HG03520 (cell line): Measurements from ENCODE around the gene ATXN1.

Experiments
- ATAC-seq: cut with Tn5 transposase; IDR thresholded peaks from one replicate; pipeline ENCODE4 v1.9.1; 2021; ENCODE audit warnings: mild to moderate bottlenecking, moderate library complexity; ENCODE audit not compliant: unreplicated experiment

ATXN1 gene

GRCh38 chr6:16488813-16489212 lies 272.4 kb downstream of the ATXN1 start:
- no peak for ATAC-seq

GRCh38 chr6:16487996-16488674 lies 273.1 kb downstream of the ATXN1 start:
- ATAC-seq = no peak

- ATAC-seq = no peak
Observed at GRCh38 chr6:16486661-16487060, 274.6 kb downstream of the ATXN1 start.

- no peak for ATAC-seq
Observed at GRCh38 chr6:16483315-16483875, 277.9 kb downstream of the ATXN1 start.

GRCh38 chr6:16482702-16483314 lies 278.5 kb downstream of the ATXN1 start:
- no peak for ATAC-seq

GRCh38 chr6:16481697-16482399 lies 279.4 kb downstream of the ATXN1 start:
- ATAC-seq = no peak

- no peak for ATAC-seq
Observed at GRCh38 chr6:16480763-16481560, 280.3 kb downstream of the ATXN1 start.

- no peak for ATAC-seq
Observed at GRCh38 chr6:16477367-16478149, 283.7 kb downstream of the ATXN1 start.

- no peak for ATAC-seq
Observed at GRCh38 chr6:16476861-16477260, 284.4 kb downstream of the ATXN1 start.

GRCh38 chr6:16475494-16475781 lies 285.8 kb downstream of the ATXN1 start:
- ATAC-seq = no peak

GRCh38 chr6:16474772-16475493 lies 286.3 kb downstream of the ATXN1 start:
- no peak for ATAC-seq

GRCh38 chr6:16473908-16474771 lies 287.1 kb downstream of the ATXN1 start:
- no peak for ATAC-seq

- peak; percentile 39 for ATAC-seq
Observed at GRCh38 chr6:16473184-16473907, 287.9 kb downstream of the ATXN1 start.

- no peak for ATAC-seq
Observed at GRCh38 chr6:16472349-16473069, 288.8 kb downstream of the ATXN1 start.

GRCh38 chr6:16471910-16472297 lies 289.4 kb downstream of the ATXN1 start:
- no peak for ATAC-seq

GRCh38 chr6:16471222-16471909 lies 289.9 kb downstream of the ATXN1 start:
- ATAC-seq = peak; percentile 46
